Activated T-helper 2 cell treated with anti-CD3 and anti-CD28 coated beads, Interferon-gamma antibody, Interleukin-2, Interleukin-4, amounts not matched to agents 10 μg/mL and 5 μg/mL and 100 μg/mL, durations not matched to agents 14 hours and 24 hours and 36 hours (primary cell): Measurements from ENCODE around the gene CCL27. TPM values are rescaled to one million over a fixed set of nuclear protein-coding genes. Genes with fewer than 3 reads are reported as not detected.

Experiments
- DNase-seq: peaks from one replicate; pipeline ENCODE4 v3.0.0; 2021; ENCODE audit warnings: low spot score
- H3K27ac Mint-ChIP-seq: one replicate; pipeline ENCODE4 v1.8.0; 2021; ENCODE audit warnings: mixed read lengths
- H3K27me3 Mint-ChIP-seq: one replicate; pipeline ENCODE4 v1.8.0; 2021; ENCODE audit warnings: low read depth, mixed read lengths
- H3K36me3 Mint-ChIP-seq: one replicate; pipeline ENCODE4 v1.8.0; 2021; ENCODE audit warnings: low read depth, mixed read lengths
- H3K4me1 Mint-ChIP-seq: one replicate; pipeline ENCODE4 v1.8.0; 2021; ENCODE audit warnings: low read depth, mixed read lengths
- H3K4me3 Mint-ChIP-seq: one replicate; pipeline ENCODE4 v1.8.0; 2021; ENCODE audit warnings: low read depth, mild to moderate bottlenecking, moderate library complexity, mixed read lengths
- H3K9me3 Mint-ChIP-seq: one replicate; pipeline ENCODE4 v1.8.0; 2021; ENCODE audit warnings: mixed read lengths
- intact Hi-C: fragments of 100-400 bp; cut with micrococcal nuclease; formaldehyde crosslinking; loops from one replicate; pipeline ENCODE4 v1.15.1; 2023
- total RNA-seq: library from RNA; stranded (reverse); gene quantifications from 2 replicates; pipeline ENCODE4 v1.2.3, GENCODE V29; 2022

The CCL27 gene
- total RNA-seq, 1 donor from 2014 or later, result 0.25 TPM

GRCh38 chr9:34637356-34638137 lies 24.9 kb downstream of the CCL27 start, which contains the start of gene SIGMAR1:
Gene SIGMAR1, minus strand, starts transcription at chr9:34637787. Its CDS starts 90 bp downstream, at chr9:34637697.
- H3K27ac Mint-ChIP-seq, result peak within 1 kb of the TSS; percentile 86
- peaks cover 31% of the 10 kb centered on the region for H3K4me1 Mint-ChIP-seq
- H3K9me3 Mint-ChIP-seq, result no peaks in the 10 kb centered on the region

DNA sequence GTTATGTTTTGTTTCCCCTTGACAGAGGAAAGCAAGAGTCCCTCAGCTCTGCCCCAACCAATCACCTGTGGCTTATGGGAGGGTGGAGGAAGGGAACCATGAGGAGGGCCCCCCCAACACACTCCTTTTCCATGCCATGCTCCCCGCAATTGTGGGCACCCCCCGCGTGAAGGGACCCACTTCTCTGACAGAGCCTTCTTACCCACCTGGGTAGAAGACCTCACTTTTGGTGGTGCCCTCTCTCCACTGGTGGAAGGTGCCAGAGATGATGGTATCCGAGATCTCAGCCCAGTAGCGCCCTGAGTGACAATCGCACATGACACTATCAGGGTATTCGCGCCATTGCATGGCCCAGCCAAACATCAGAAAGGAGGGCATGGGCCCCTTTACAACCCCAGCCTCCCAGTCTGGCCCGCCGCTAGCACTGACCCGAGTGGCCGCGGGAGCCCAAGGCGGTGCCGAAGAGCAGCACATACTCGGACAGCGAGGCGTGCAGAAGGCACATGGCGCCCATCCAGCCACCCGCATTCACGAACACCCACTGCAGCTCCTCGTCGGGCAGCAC lies 25.6 kb downstream of the CCL27 start:
- Mint-ChIP-seq H3K36me3 (peaks cover 40% of the 10 kb centered on the region), H3K4me1 (peaks cover 31% of the 10 kb centered on the region), H3K27ac (peak overlapping the region; percentile 83), H3K27me3 (no peaks in the 10 kb centered on the region), H3K9me3 (no peaks in the 10 kb centered on the region), H3K4me3 (peak overlapping the region; percentile 97)
- intact Hi-C loops, result loop anchor here (1.0 to 5.0 kb wide), 2 partner anchors 9 to 35 kb away; partner anchors contain the start of gene GALT
- DNase-seq, result no peak

More at GRCh38 chr9:34637356-34638137, 24.9 kb downstream of the CCL27 start, which contains the start of gene SIGMAR1:
- intact Hi-C loops, result loop anchor here (1.0 to 5.0 kb wide), 3 partner anchors 9 to 35 kb away; partner anchors contain the start of gene GALT
- Mint-ChIP-seq H3K27me3 (no peaks in the 10 kb centered on the region), H3K36me3 (peaks cover 34% of the 10 kb centered on the region), H3K4me3 (peak within 1 kb of the TSS; percentile 97)
- DNase-seq, result peak; percentile 93

GRCh38 chr9:34635556-34635955 lies 26.9 kb downstream of the CCL27 start:
- peaks cover 41% of the 10 kb centered on the region for H3K36me3 Mint-ChIP-seq
- no peak for DNase-seq
- H3K9me3 Mint-ChIP-seq, result no peaks in the 10 kb centered on the region
- H3K27me3 Mint-ChIP-seq, result peaks cover 8% of the 10 kb centered on the region
- H3K27ac Mint-ChIP-seq, result no peak overlapping the region
- H3K4me1 Mint-ChIP-seq, result peaks cover 29% of the 10 kb centered on the region
- intact Hi-C loops, result loop anchor here (5.0 kb wide), 1 partner anchor 33 kb away; no protein-coding TSS in a partner anchor
- peak overlapping the region; percentile 97 for H3K4me3 Mint-ChIP-seq

DNA sequence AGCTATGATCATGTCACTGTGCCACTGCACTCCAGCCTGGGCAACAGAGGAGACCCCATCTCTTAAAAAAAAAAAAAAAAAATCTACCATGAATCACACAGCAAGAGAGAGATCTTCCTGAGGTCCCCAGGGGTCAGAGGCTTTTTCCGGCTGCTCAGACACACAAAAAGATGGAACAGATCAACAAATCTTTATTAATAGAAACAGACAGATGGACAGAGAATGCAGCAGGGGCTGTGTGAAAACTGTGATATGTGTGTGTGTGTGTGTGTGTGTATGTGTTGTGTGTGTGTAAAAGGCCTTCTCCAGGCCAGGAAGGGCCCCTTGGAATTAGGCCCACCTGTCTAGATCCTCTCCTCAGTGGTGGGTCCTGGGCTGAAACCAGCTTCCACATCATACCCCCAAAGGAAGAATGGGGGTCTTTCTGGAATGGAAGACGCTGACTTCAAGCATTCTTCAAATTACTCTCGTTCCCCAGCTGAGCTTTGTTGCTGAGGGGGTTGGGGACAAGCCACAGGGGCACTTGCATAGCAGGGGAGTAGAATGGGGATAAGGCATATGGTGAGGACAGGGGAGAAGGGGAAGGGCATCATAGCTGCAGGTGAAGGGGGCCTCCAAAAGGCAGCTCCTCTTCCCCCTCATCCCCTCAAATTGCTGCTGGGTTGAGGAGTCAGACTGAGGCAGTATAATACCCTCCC lies 27.8 kb downstream of the CCL27 start:
- peak overlapping the region; percentile 24 for H3K4me3 Mint-ChIP-seq

DNA sequence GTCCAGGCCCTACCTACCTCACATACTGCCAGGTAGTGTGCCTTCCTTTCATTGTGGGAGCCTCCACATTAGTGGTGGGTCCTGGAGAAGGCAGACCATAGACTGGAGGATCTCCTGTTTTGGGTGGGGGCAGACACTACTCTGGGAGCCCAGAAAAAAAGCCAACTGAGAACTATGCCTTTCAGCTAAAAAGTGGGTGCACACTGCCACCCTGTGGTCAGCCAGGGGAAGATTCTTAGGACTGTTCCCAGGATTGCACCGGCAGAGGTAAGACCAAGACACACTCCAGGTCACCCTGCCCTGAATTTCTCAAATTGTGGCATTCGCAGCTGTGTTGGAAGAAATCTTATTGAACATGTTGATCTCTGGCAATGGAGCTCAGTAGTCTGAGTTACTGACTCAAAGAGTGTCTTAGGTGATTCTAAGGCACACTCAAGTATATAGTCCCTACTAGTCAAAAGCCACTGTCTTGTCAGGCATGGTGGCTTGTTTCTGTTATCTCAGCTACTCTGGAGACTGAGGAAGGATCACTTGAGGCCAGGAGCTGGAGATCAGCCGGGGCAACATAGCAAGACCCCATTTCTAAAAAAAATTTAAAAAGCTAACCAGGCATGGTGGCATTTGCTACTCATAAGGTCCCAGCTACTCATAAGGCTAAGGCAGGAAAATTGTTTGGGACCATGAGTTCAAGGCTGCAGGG lies 28.5 kb downstream of the CCL27 start:
- peak; percentile 62 for DNase-seq
- H3K36me3 Mint-ChIP-seq, result peaks cover 41% of the 10 kb centered on the region
- intact Hi-C loops, result loop anchor here (1.0 kb wide), 1 partner anchor 22 kb away; the partner anchor contains the start of gene RPP25L
- H3K9me3 Mint-ChIP-seq, result no peaks in the 10 kb centered on the region
- no peak overlapping the region for H3K27ac Mint-ChIP-seq
- H3K4me1 Mint-ChIP-seq, result peaks cover 32% of the 10 kb centered on the region
- peak overlapping the region; percentile 24 for H3K4me3 Mint-ChIP-seq
- H3K27me3 Mint-ChIP-seq, result peaks cover 23% of the 10 kb centered on the region

More for the DNA sequence above, 27.8 kb downstream of the CCL27 start:
- Mint-ChIP-seq H3K9me3 (no peaks in the 10 kb centered on the region), H3K36me3 (peaks cover 41% of the 10 kb centered on the region), H3K27ac (no peak overlapping the region), H3K27me3 (peaks cover 16% of the 10 kb centered on the region), H3K4me1 (peaks cover 29% of the 10 kb centered on the region)
- intact Hi-C loops, result loop anchor here (1.0 to 5.0 kb wide), 2 partner anchors 22 to 32 kb away; partner anchors contain the start of gene RPP25L
- no peak for DNase-seq

- no peak overlapping the region for H3K4me3 Mint-ChIP-seq
- no peaks in the 10 kb centered on the region for H3K9me3 Mint-ChIP-seq
- no peak for DNase-seq
- H3K27me3 Mint-ChIP-seq, result peaks cover 28% of the 10 kb centered on the region
- H3K27ac Mint-ChIP-seq, result no peak overlapping the region
- intact Hi-C loops, result no loop called here
- peaks cover 44% of the 10 kb centered on the region for H3K36me3 Mint-ChIP-seq
- peaks cover 28% of the 10 kb centered on the region for H3K4me1 Mint-ChIP-seq
Observed at GRCh38 chr9:34633166-34633565, 29.3 kb downstream of the CCL27 start.

GRCh38 chr9:34630402-34631154 lies 31.9 kb downstream of the CCL27 start:
- intact Hi-C loops, result no loop called here
- peaks cover 17% of the 10 kb centered on the region for H3K4me1 Mint-ChIP-seq
- H3K36me3 Mint-ChIP-seq, result peaks cover 33% of the 10 kb centered on the region
- peak overlapping the region; percentile 28 for H3K4me3 Mint-ChIP-seq
- H3K27ac Mint-ChIP-seq, result no peak overlapping the region
- no peak for DNase-seq
- H3K27me3 Mint-ChIP-seq, result peaks cover 49% of the 10 kb centered on the region
- no peaks in the 10 kb centered on the region for H3K9me3 Mint-ChIP-seq

GRCh38 chr9:34629491-34629808 lies 33.0 kb downstream of the CCL27 start:
- intact Hi-C loops, result no loop called here
- peaks cover 21% of the 10 kb centered on the region for H3K36me3 Mint-ChIP-seq
- no peak for DNase-seq
- H3K9me3 Mint-ChIP-seq, result no peaks in the 10 kb centered on the region
- H3K27me3 Mint-ChIP-seq, result peaks cover 57% of the 10 kb centered on the region
- peaks cover 13% of the 10 kb centered on the region for H3K4me1 Mint-ChIP-seq
- peak overlapping the region; percentile 59 for H3K4me3 Mint-ChIP-seq
- no peak overlapping the region for H3K27ac Mint-ChIP-seq

DNA sequence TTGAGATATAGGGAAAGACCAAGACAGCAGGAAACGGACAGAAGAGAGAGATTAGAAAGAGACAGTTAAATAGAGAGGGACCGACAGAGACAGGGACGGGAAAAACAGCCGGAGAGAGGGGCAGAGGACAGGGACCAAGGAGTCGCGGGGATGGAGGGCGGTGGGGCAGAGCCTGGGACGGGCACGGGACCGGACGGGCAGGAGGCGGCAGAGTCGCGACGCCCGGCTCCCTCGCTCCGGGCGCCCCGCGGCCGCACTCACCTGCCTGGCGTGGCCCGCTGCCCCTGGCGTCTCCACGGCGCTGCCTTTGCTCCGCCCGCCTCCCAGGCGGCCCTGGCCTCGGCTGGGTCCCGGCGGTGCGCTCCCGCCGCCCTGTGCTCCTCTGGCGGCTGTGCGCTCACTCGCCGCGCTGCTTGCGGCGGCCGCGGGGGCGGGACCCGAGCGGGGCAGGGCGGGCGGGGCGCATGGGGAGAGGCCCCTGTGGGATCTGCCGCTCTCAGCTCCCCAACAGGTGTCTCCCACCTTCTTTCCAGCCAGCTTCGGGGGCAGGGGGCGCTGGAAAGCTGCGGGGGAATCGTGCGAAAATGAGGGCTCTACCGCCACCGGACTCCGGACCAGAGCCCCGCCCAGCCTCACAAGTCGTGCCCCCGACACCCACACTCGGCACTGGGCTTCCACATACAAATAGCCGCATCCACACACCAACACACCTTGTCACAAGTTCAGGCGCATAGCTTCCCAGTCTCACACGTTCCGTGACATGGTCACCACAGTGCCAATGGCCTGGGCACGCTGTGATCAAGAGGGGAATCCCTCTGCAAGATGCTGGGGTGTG lies 33.6 kb downstream of the CCL27 start, which contains the start of gene ARID3C:
Gene ARID3C (minus strand): TSS at position 411 of the 835 bp plus-strand sequence. CDS start 1,052 bp downstream, outside the sequence.
- DNase-seq, result peak; percentile 22
- intact Hi-C loops, result no loop called here
- Mint-ChIP-seq H3K9me3 (no peaks in the 10 kb centered on the region), H3K4me1 (peaks cover 8% of the 10 kb centered on the region), H3K27me3 (peaks cover 58% of the 10 kb centered on the region), H3K36me3 (peaks cover 16% of the 10 kb centered on the region), H3K4me3 (peak within 1 kb of the TSS; percentile 72), H3K27ac (no peak within 1 kb of the TSS)

GRCh38 chr9:34627716-34628655 lies 34.5 kb downstream of the CCL27 start:
- peaks cover 13% of the 10 kb centered on the region for H3K36me3 Mint-ChIP-seq
- DNase-seq, result no peak
- no peaks in the 10 kb centered on the region for H3K9me3 Mint-ChIP-seq
- intact Hi-C loops, result no loop called here
- peak overlapping the region; percentile 72 for H3K4me3 Mint-ChIP-seq
- no peak overlapping the region for H3K27ac Mint-ChIP-seq
- H3K4me1 Mint-ChIP-seq, result peaks cover 10% of the 10 kb centered on the region
- H3K27me3 Mint-ChIP-seq, result peaks cover 63% of the 10 kb centered on the region
